PFSK-1 (cell line): ENCODE measurements around the gene RXFP1.

Experiments used
- FOXP2 ChIP-seq: optimal IDR thresholded peaks from 2 replicates; pipeline ENCODE3; 2011; ENCODE audit warnings: borderline replicate concordance, control low read depth, inconsistent platforms; ENCODE audit not compliant: insufficient read depth; ENCODE audit errors: extremely low read length, extremely low read depth
- POLR2AphosphoS5 ChIP-seq: IDR thresholded peaks from 2 replicates; pipeline ENCODE4 v1.6.1; 2012; ENCODE audit warnings: low read depth, mild to moderate bottlenecking, control low read depth, low read length, moderate library complexity
- TAF1 ChIP-seq: IDR thresholded peaks from 2 replicates; pipeline ENCODE4 v1.6.1; 2012; ENCODE audit warnings: low read length, control low read depth, borderline replicate concordance; ENCODE audit not compliant: insufficient read depth
- TF ChIP-seq, protein P1 (sequence below), 2 experiments: IDR thresholded peaks; 2 replicates each; pipeline versions ENCODE4 v1.6.1 to v1.8.0; 2011 to 2012; ENCODE audit warnings: low read depth in 2 of 2, low read length in 2 of 2, control low read depth in 1 of 2, inconsistent platforms in 1 of 2, mild to moderate bottlenecking in 1 of 2, moderate library complexity in 1 of 2; ENCODE audit not compliant: insufficient read depth in 1 of 2

DNA sequence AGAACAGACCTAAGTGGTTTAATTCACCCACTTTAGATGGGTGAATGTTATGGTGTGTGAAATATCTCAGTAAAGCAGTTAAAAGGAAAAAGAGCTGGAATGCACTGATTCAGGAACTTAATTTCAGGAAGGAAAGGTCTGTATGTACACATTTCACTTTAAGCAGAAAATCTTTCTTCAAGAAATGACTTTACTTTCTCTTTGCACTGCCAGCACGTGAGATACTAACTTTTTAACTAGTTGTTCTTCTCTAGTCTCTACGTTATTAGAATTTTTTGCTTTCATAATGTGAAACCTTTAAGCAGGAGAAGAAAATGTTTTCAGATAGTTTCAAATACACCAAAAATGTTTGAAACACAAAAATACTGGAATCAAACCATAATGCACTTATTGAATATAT is 131.2 kb downstream of the RXFP1 start:
- TF ChIP-seq, protein P1, sequence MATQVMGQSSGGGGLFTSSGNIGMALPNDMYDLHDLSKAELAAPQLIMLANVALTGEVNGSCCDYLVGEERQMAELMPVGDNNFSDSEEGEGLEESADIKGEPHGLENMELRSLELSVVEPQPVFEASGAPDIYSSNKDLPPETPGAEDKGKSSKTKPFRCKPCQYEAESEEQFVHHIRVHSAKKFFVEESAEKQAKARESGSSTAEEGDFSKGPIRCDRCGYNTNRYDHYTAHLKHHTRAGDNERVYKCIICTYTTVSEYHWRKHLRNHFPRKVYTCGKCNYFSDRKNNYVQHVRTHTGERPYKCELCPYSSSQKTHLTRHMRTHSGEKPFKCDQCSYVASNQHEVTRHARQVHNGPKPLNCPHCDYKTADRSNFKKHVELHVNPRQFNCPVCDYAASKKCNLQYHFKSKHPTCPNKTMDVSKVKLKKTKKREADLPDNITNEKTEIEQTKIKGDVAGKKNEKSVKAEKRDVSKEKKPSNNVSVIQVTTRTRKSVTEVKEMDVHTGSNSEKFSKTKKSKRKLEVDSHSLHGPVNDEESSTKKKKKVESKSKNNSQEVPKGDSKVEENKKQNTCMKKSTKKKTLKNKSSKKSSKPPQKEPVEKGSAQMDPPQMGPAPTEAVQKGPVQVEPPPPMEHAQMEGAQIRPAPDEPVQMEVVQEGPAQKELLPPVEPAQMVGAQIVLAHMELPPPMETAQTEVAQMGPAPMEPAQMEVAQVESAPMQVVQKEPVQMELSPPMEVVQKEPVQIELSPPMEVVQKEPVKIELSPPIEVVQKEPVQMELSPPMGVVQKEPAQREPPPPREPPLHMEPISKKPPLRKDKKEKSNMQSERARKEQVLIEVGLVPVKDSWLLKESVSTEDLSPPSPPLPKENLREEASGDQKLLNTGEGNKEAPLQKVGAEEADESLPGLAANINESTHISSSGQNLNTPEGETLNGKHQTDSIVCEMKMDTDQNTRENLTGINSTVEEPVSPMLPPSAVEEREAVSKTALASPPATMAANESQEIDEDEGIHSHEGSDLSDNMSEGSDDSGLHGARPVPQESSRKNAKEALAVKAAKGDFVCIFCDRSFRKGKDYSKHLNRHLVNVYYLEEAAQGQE (IDR thresholded peaks at IDR 0.05; ENCODE audit: insufficient read depth in 1 of 2, low read depth in 2 of 2, low read length in 2 of 2), result no peak
- TF ChIP-seq TAF1 (no peak), POLR2AphosphoS5 (no peak), FOXP2 (no peak)
